GOT3 (cell line): ENCODE results near the gene AQP9.

Experiments used
- DNase-seq: peaks from one replicate; lab custom pipeline; 2025; ENCODE audit warnings: mixed read lengths; lab: John Stamatoyannopoulos, UW

Gene AQP9

DNA sequence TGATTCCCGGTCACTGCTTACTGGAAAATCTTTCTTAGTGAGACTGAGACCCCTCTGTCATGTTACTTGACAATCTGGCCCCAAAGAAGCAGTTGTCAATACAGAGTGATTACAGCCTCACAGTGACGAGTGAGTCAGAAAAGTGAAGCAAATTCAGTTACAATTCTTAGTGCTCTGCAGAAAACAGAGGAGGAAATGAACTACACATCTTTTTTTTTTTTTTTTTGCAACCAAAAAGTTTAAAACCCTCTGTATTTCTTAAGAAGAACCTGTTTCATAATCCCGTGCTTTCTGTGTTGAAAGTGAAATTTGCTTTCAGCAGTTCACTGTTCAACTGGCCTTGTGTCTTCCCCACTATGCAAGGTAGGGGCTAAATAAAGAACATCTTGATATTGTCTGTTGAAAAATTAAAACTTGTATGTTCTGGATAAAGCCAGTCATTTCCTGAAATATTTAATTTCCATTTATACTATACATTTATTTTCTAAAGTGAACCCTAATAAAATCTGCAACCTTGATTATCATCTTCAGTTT lies 1.9 kb downstream of the AQP9 start:
- DNase-seq: no peak

DNA sequence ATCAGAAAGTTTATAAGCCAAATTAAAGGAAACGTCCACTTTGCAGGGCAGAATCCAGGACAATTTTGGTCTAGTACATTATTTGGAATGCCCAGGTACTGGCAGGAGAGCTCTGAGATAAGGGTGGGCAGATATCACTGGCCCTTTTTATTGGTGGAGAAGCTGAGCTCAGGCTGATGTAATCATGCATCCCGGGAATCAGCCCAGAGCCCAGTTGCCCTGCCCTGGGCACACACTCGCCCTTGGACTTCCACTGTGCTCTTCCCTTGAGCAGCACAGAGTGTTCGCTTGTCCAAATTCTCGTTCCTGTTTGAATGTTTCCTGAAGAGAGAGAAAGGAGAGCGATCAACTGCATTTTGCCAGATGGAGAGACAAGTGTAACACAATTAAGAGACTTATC lies 3.7 kb downstream of the AQP9 start:
- DNase-seq: no peak

DNA sequence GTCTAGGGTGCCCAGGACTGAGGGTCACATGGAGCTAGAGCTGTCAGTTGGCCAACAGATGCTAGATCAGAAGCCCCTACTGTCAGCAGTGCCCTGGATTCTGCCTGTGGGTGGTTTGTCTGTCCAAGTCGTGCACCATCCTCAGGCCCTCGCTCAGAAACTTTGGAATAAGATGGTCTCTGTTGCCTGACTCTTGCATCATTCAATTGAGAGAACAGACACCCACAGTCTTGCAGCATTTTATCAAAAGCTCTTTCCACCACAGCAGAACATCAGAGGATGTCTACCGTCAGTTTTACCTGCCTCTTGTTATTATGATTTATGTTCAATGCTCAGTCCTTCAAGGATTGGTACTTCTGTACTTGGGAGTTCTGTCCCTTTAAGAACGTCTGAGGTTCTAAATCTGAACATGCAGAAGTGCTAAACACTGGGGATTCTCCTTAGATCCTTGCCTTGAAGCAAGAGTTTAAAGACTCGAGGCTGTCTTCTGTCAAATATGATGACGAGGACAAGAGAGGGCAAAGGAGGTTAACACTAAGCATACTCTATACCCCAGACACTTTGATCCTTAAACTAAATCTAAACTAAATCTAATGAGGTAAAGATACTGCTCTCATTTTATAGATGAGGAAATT lies 4.8 kb downstream of the AQP9 start:
- DNase-seq: no peak

DNA sequence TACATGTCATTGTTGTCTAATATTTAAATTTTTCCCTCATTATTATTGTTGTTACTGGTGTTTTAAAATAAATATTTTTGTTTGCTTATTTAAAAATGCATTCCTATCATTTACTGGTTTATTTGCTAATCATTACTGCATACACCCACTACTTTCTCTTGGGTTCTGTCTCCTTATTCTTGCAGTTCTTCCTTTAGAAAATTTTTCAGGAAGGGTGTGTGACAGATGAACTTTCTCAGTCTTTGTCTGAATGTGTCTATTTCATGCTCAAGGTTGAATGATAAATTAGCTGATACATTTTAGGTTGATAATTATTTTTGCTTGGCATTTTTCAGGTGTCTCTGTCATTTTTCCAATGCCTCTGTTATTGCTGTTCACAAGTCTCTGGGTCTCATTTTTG lies 7.4 kb downstream of the AQP9 start:
- DNase-seq: no peak

DNA sequence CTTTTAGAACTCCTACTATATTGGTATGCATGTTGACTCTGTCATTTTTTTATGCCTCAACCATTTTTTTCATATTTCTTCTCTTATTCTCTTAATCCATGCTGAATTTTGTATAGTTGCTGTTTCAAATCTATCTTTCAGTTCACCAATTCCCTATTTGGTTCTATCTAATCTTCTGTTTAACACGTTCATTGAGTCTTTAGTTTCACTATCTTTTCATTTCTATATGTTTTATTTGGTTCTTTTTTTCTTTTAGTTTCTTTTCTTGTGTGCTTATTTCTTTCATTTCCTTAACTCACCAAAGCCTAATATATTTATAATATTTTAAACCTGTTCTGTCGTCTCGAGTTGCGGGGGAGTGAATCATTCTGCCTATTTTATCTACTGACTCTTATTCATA lies 8.0 kb downstream of the AQP9 start:
- DNase-seq: no peak

DNA sequence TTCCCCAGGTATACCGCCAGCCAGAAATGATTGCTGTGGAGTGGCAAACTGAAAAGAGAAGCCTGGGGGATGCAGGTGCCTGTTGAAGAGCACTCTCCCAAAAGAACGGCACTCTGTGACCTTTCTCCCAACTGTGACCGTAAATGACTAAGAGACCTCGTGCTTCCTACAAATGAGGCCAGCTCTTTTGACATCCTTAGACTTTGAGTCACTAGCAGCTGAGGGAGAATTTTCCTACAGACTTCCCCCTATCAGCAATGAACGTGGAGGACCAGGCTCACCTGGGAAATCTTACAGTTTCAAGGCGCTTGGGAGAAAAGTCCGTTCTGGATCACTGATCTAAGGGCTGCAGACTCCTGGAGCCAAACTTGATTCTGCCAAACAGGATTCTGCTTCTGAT lies 8.6 kb downstream of the AQP9 start:
- no peak for DNase-seq

DNA sequence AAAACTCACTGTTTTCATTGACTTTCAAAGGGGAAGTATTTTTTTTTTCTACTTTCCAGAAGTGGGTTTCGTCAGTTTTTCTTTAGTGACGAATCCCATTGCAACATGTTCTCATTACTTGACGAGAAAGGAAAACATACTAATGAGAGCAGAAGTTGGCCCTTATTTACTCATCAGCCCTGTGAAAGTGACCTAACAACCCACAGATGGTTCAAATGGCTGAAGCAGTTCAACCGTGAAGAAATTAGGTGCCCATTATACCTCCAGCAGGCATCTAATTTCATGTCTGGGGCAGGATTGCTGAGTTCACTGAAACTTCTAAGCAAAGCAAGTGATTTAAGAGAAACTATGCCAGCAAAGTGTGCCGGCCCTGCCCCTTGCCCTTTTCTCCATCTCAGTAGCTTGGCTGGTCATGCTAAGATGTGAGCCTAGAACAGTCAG lies 9.0 kb downstream of the AQP9 start:
- DNase-seq: no peak

DNA sequence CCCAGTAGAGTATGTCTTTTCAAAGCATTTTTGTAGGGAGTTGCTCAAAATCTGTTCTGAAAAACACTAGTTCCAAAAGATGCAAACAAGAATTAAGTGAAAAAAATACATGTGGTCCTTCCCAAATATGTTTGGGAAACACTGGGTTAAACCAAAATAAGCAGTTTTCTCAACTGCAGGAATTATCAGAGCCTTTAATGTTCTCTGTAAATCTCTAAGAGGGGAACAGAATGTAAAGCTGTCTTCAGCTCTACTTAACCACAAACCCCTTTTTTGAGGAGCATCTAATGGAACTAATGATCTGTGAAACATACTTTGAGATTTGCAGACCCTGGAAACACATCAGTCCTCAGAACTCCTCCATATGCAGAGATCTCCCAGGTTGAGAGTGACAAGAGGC lies 9.9 kb downstream of the AQP9 start:
- no peak for DNase-seq

DNA sequence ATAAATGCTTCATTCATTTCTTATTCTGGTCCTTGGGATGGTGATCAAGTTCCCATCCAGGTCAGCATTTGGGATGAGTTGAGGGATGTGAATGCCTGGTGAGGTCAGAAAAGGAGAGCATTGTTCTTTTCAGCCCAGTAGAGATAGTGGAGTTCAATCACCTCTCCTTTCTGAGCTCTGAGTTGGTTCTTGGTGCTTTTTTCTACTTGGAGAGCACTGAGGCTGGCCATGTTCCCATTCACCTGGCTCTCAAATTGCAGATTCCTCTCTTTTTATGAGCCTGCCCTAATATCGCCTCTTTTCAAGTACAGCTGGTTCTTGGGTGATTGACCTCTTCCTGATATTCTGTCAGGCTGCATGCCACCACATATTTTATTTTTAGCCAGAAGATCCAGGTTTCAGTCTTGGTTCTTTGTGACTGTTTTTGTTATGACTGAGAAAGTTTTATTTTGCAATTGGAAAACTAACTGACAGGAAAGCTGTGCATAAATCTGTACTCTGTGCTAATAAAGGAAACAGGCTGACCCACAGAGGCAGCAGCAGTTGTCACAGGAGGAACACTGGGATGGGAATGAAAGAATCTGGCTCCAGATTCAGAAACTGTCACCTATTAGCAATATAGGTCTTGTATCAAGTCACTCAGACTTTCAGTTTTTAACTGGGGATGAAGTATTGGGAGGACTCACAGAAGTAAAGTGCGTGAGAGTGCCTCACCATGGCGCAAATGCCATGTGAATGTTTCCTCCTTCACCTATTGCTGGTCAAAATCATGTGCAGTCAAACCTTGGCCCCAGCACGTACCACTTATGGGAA lies 10.7 kb downstream of the AQP9 start:
- DNase-seq: no peak

DNA sequence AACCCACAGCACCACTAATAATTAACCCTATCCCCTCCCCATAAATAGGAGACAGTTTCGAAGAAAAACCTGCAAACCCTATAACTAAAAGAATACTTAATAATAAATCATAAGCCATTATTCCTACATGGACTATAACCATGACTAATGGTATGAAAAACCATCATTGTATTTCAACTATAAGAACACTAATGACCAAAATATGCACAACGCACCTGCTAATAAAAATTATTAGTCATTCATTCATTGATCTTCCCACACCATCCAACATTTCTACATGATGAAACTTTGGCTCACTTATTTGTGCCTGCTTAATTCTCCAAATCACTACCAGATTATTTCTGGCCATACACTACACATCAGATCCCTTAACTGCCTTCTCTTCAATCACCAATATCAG lies 16.6 kb downstream of the AQP9 start:
- no peak for DNase-seq

DNA sequence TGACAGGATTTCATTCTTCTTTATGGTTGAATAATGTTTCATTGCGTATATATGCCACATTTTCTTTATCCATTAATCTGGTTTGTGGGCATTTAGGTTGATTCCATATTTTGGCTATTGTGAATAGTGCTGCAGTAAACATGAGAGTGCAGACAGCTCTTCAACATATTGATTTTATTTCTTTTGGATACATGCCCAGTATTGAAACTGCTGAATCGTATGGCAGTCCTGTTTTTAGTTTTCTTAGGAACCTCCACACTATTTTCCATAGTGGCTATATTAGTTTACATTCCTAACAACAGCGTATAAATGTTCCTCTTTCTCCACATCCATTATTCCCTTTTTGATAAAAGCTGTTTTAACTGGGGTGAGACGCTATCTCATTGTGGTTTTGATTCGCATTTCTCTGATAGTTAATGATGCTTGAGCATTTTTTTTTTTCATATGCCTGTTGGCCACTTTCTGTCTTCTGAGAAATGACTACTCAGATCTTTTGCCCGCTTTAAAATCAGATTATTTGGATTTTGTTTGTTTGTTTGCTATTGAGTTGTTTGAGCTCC lies 21.7 kb downstream of the AQP9 start:
- no peak for DNase-seq

DNA sequence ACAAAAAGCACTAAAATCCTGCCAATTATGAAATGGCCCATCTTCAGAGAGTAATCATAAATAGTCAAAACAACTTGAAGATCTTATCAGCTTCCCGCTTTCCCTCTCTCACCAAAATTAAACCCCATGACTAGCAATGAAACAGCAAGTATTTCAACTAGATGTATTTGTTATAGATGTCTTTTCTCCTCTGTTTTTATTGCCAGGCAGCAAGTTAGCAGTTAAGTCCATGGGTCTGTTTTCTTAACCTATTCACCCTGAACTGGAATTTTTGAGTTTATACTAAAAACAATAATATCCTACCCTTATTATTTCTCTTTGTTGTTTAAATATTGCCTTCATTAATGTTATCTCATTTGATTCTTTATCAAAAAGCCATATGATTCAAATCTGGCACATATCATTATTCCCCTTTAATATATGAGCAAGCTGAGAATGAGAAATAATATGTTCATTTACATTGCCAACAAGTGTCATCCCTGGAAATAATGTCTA lies 23.3 kb downstream of the AQP9 start:
- no peak for DNase-seq

DNA sequence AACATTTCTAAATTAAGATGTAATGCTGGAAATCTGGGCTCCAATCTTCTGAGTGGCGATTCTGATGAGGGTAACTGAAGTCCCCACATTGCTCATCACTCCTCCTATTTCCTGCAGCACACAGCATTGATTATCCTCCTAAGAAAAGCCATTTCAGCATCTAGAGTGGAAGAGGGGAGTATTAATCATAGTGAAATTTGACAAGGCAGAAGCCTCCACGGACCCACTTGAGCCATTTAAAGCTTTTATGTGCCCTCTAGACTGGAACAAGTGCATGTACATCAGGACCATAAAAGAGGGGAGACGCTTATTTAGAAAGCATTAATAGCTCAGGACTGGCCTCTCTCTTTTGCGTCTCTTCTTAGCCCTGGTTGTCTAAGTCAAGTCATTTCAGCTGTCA lies 25.8 kb downstream of the AQP9 start:
- no peak for DNase-seq

DNA sequence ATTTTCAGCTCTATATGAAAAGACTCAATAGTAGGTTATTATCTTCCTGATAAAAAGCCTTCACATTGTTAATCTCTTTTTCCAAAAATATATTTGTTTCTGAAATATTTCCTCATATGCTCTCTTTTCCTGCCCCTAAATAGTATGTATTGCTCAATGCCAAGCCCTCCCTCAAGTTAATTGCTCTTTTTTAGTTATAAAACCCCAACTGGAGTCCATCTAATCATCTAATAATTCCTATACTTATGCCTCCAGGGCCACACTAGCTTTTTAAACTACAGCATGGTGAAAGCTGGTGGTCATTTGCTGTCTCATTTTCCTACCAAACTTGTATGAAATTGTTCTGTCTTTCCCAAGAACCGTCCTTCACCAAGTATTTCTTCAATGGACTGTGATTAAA lies 26.7 kb downstream of the AQP9 start:
- DNase-seq: no peak

DNA sequence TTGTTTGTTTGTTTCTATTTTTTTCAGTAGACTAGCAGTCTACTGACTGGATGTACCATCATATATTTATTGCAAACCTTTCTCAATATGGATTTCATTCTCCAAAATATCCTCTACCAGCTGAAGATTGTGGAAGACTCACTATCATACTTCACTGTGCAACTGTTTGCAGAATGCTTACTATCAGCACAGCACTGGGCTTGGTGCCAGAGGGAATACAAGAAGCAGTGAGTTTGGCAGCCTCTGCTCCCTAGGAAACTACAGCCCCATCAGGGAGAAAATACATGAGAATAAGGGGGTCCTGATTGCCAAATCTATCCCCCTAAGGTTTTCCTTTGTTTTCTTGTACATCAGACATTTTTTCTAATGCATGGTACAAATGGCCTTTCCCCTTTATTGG lies 27.5 kb downstream of the AQP9 start:
- DNase-seq: no peak

DNA sequence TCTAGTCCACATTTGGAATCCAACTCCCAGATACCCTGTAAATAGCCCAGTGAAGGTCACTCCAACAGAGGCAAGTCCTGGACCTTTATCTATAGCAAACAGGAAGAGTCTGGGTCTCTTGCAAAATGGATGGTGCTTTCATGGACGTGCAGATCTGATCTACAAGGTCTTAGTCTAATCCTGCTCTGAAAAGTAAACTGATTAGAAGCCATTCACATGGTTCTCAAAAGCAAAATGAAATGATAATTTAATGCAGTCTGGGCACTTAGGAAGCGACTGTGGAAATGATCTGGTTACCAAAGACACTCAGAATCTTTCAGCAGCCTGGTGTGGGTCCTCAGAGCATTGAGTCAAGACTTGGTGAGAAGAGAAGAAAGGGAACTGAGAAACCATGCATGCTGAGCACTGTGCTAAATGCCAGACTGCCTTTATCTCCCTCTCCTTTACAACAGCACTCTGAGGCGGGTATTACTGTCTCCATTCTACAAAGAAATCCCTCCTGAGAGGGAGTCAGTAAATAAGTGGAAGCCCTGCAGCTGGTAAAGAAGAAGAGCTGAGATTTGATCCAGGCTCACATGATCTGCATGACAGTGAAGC lies 29.0 kb downstream of the AQP9 start:
- DNase-seq: no peak

DNA sequence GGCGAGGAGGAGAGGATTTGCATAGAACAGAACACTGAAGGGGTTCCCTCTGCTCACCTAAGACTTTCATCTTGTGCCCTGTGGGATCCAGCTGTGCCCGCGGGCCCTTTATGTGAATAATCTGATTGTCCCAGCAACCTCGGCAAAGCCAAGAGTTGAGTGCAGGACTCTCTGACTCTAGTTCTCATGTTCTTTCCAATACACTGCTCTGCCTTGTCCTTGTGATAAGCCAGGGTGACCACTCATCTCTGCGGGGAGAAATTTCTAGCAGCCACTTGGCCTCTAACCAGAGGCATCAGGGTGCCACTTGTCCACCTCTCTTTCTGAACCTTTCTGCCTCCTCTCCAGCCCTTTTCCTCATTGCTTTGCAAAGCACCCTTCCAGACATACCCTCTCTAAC lies 31.8 kb downstream of the AQP9 start:
- no peak for DNase-seq

DNA sequence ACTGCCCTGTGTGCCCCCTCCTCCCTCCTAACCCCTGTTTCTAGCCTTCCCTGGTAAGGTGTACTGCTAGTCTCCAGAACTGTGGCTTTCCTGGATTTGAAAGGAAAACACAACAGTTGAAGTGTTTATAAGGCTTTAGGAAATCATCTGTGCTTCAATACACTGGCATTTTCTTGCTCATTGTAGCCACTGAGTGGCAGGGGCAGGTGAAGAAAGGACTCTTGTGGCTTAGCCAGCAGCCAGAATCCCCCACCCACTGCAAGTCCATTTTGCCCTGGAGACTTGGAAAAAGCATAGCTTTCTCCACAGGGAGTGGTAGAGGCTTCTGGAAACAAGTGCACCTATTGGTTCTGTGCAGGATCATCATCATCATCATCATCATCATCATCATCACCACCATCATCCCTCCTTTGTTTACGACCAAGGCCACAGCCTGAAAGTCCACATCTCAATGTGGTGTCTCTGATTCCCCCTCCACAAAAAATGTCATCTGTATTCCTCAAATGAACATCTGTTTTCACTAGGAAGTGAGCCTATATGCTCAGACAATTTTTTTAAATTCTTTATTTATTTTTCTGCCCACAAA lies 33.4 kb downstream of the AQP9 start:
- no peak for DNase-seq

DNA sequence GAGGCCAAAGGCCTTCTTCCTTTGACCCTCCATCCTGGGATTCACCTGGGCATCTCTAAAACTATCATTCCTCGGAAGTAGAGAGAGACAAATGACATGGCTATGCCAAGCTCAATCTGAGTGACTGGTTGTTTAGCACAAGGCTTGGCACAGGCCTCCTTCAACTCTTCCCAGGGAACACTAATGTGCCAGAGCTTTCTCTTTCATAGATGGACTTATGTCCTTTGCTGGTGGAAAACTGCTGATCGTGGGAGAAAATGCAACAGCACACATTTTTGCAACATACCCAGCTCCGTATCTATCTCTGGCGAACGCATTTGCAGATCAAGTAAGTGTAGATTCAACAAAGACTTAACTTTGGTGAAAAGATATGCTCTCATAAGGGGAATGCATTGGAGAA lies 36.5 kb downstream of the AQP9 start:
- no peak for DNase-seq

DNA sequence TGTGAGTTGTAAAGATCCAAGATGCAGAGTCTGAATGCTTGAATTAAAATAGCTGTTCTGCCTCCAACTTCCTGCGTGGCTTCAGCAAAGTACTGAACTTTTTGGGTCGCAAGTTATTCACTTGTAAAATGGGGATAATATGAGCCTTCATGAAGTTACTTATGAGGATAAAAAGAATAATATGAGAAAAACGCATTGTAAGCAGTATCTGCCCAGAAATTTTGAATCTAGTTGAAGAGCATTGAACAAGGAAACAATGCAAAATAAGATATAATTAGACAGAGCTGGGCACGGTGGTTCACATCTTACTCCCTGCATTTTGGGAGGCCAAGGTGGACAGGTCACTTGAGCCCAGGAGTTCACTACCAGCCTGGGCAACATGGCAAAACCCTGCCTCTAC lies 37.8 kb downstream of the AQP9 start:
- no peak for DNase-seq

DNA sequence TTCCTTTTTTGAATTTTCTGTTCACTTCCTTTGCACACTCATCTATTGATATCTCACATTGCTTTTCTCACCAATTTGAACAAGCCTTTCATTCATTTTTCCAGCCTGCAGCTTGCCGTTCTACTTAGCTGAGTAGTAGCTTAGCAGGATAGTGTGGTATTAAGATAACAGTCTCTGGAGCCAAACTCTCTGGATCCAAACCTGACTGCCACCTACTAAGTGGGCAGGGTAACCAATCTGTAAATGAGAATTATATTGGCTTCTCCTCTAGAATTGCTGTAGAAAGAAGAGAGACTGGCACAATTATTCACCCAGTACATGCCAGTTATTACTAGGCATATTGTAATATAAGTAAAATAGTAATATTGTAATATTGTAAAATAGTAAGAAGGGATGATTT lies 40.5 kb downstream of the AQP9 start:
- no peak for DNase-seq

DNA sequence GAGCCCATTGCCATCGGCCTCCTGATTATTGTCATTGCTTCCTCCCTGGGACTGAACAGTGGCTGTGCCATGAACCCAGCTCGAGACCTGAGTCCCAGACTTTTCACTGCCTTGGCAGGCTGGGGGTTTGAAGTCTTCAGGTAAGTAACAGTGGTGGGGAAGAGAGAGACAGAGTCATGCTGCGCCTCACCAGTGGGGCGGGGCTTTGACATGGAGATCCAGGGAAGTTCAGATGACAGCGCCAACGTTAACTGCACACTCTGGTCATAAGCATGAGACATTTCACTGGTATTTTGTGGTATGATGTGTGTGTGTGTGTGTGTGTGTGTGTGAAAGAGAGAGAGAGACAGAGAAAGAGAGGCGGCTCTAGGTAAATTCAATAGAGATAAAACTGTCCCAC lies 41.0 kb downstream of the AQP9 start:
- DNase-seq: no peak
